Progenitor cell of endocrine pancreas (in vitro differentiated cells): ENCODE results near the gene RARA. TPM values are rescaled to one million over a fixed set of nuclear protein-coding genes. Genes with fewer than 3 reads are reported as not detected.
A peak's percentile ranks its signal among the peaks of the same experiment; 100 is the strongest.

Experiments used
- DNase-seq: peaks from one replicate; pipeline ENCODE4 v3.0.0; 2021; ENCODE audit warnings: low spot score; ENCODE audit not compliant: unreplicated experiment
- H3K27ac Mint-ChIP-seq: 2 replicates; pipeline ENCODE4 v1.8.0; 2021; ENCODE audit warnings: mild to moderate bottlenecking, moderate library complexity, mixed read lengths
- H3K27me3 Mint-ChIP-seq: 2 replicates; pipeline ENCODE4 v1.8.0; 2021; ENCODE audit warnings: mixed read lengths
- H3K36me3 Mint-ChIP-seq: 2 replicates; pipeline ENCODE4 v1.8.0; 2022; ENCODE audit warnings: mixed read lengths; ENCODE audit not compliant: insufficient read depth
- H3K4me1 Mint-ChIP-seq: 2 replicates; pipeline ENCODE4 v1.8.0; 2021; ENCODE audit warnings: low read depth, mixed read lengths
- H3K4me3 Mint-ChIP-seq: 2 replicates; pipeline ENCODE4 v1.8.0; 2021; ENCODE audit warnings: low read depth, mild to moderate bottlenecking, moderate library complexity, mixed read lengths
- H3K9me3 Mint-ChIP-seq: 2 replicates; pipeline ENCODE4 v1.8.0; 2021; ENCODE audit warnings: low read depth, mixed read lengths
- CTCF ChIP-seq: fragments of 200-600 bp; sonication (generic); IDR thresholded peaks from one replicate; pipeline ENCODE4 v1.5.0; 2021; ENCODE audit warnings: antibody characterized with exemption, mild to moderate bottlenecking; ENCODE audit not compliant: unreplicated experiment
- total RNA-seq: library from RNA; stranded (reverse); gene quantifications from 2 replicates; pipeline ENCODE4 v1.2.1, GENCODE V29; 2021

Gene RARA
- total RNA-seq, 1 donor from 2014 or later = 50.8 TPM

- TF ChIP-seq CTCF = no peak
These were observed 53.1 kb downstream of the RARA start for GRCh38 chr17:40361925-40362695.

GRCh38 chr17:40362696-40363110, 53.7 kb downstream of the RARA start:
- Mint-ChIP-seq H3K9me3 (no peaks in the 10 kb centered on the region), H3K36me3 (no peaks in the 10 kb centered on the region), H3K4me1 (peaks cover 2% of the 10 kb centered on the region), H3K4me3 (peak overlapping the region; percentile 73), H3K27me3 (peaks cover 30% of the 10 kb centered on the region), H3K27ac (no peak overlapping the region)
- peak; percentile 82 for TF ChIP-seq CTCF
- DNase-seq = peak; percentile 81

More at GRCh38 chr17:40361925-40362695, 53.1 kb downstream of the RARA start:
- Mint-ChIP-seq H3K4me1 (peaks cover 2% of the 10 kb centered on the region), H3K36me3 (no peaks in the 10 kb centered on the region), H3K4me3 (peak overlapping the region; percentile 62), H3K27ac (no peak overlapping the region), H3K9me3 (no peaks in the 10 kb centered on the region), H3K27me3 (peaks cover 30% of the 10 kb centered on the region)
- DNase-seq = no peak

- peak overlapping the region; percentile 73 for H3K4me3 Mint-ChIP-seq
These were observed 54.3 kb downstream of the RARA start for GRCh38 chr17:40363111-40363827.

GRCh38 chr17:40364121-40364861, 55.3 kb downstream of the RARA start, which contains the start of gene GJD3:
Gene GJD3, minus strand, starts transcription at chr17:40364737. Its CDS starts 922 bp downstream, at chr17:40363815.
- no peak for TF ChIP-seq CTCF
- peaks cover 30% of the 10 kb centered on the region for H3K27me3 Mint-ChIP-seq
- peak within 1 kb of the TSS; percentile 73 for H3K4me3 Mint-ChIP-seq
- H3K9me3 Mint-ChIP-seq = no peaks in the 10 kb centered on the region
- H3K27ac Mint-ChIP-seq = no peak within 1 kb of the TSS
- no peak for DNase-seq
- no peaks in the 10 kb centered on the region for H3K36me3 Mint-ChIP-seq
- H3K4me1 Mint-ChIP-seq = peaks cover 2% of the 10 kb centered on the region

More at GRCh38 chr17:40363111-40363827, 54.3 kb downstream of the RARA start:
- Mint-ChIP-seq H3K4me1 (peaks cover 2% of the 10 kb centered on the region), H3K36me3 (no peaks in the 10 kb centered on the region), H3K27ac (no peak overlapping the region), H3K9me3 (no peaks in the 10 kb centered on the region), H3K27me3 (peaks cover 30% of the 10 kb centered on the region)
- DNase-seq = no peak
- TF ChIP-seq CTCF = no peak

DNA sequence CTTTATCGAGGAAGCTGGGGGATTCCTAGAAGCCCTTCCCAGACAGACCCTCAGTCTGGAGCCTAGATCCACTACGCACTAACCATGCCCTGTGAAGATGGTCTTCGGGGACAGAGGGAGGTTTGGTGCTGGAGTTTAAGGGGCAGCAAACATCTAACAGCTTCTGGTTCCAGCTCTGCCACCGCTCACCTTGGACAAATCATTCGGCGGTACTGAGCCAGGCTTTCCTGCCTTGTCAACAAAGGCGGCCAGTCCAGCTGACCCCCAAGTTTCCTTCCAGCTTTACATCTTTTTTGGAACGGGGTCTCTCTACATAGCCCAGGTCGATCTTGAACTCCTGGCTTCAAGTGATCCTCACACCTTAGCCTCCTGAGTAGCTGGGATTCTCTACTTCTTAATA, 55.9 kb downstream of the RARA start:
- Mint-ChIP-seq H3K9me3 (no peaks in the 10 kb centered on the region), H3K4me1 (peaks cover 2% of the 10 kb centered on the region), H3K27me3 (peaks cover 29% of the 10 kb centered on the region), H3K4me3 (no peak overlapping the region), H3K36me3 (no peaks in the 10 kb centered on the region), H3K27ac (no peak overlapping the region)
- no peak for TF ChIP-seq CTCF
- no peak for DNase-seq
